Stimulated activated naive CD4-positive, alpha-beta T cell treated with Interleukin-2 at 50 U/mL for 16 hours (primary cell): ENCODE measurements around the gene SPPL3.
"Not testable (repeated sequence)": the region's sequence is repeated elsewhere in the genome, so short reads cannot be mapped to it uniquely, and the experiment has no call there.

Source experiments
- DNase-seq: peaks from one replicate; lab custom pipeline; 2025; lab: John Stamatoyannopoulos, UW

SPPL3 gene

DNA sequence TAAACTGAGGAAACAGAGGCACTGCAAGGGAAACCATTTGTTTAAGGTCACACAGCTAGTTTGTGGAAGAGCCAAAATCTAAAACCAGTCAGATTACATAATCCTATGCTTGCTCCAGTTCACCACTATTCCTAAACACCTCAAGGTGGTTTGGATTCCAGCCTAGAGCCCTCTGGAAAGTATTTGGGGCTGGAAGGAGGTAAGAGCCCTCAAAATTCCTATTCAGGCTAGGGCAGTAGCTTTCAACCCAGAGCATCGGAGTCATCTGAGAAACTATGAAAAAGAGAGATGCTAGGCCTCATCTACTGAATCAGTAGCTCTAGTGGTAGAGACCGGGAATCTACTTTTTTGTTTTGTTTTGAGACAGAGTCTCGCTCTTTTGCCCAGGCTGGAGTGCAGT lies 16.0 kb upstream of the SPPL3 start:
- no peak for DNase-seq

DNA sequence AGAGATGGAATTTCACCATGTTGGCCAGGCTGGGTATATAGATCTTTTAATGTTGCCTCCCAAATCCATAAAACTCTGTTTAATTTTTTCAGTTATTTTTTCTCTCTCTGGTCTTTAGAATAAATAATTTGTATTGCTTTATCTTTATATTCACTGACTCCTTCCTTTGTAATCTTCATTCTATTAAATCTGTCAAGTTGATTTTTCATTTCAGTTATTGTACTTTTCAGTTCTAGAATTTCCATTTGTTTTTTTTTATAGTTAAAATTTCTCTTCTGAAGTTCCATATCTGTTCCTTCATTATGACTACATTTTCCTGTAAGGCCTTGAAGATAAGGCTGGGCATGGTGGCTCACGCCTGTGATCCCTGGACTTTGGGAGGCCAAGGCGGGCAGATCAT lies 13.6 kb upstream of the SPPL3 start:
- no peak for DNase-seq

DNA sequence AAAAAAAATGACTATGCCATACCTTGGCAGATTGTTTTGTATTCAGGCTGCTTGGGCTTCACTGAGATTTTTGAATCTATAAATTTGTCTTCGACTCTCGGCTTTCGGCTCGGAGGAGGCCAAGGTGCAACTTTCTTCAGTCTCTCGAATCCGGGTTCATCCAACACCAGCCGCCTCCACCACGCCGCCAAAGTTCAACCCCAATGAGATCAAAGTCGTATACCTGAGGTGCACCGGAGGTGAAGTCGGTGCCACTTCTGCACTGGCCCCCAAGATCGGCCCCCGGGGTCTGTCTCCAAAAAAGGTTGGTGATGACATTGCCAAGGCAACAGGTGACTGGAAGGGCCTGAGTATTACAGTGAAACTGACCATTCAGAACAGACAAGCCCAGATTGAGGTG lies 12.4 kb upstream of the SPPL3 start:
- no peak for DNase-seq

DNA sequence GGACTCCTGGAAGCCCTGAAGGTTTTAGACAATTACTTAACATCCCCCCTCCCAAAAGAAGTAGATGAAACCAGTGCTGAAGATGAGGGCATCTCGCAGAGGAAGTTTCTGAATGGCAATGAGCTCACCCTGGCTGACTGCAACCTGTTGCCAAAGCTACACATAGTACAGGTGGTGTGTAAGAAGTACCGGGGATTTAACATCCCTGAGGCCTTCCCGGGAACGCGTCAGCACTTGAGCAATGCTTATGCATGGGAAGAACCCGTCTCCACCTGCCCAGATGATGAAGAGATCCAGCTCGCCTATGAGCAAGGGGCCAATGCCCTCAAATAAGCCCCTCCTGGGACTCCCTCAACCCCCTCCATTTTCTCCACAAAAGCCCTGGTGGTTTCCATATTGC lies 10.6 kb upstream of the SPPL3 start:
- DNase-seq, result no peak

DNA sequence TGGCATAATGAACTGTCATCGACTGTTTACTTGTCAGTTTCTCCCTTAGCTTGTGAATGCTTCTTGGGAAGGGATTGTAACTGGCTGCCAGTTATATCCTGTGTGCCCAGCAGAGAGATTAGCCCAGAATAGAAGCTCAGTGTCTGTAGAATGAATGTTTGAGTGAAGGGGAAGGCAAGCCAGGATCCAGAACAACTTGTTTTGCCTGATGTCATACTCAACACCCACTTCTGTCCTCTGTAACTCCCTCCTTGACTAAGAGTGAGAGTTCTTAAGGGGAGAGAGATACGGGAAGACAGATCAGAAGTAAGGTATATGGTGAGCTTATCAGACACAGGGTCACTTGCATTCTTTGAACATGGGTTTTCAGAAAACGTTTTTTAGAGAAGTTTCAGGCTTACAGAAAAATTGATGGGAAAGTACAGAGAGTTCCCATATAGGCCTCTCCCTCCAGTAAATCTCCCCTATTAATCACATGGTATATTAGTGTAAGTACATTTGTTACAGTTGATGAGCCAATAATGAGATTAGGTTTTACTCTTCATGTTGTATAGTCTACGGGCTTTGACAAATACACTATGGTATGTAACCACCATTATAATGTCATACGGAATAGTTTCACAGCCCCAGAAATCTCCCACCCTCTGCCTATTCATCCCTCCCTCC lies 5.6 kb upstream of the SPPL3 start:
- no peak for DNase-seq

DNA sequence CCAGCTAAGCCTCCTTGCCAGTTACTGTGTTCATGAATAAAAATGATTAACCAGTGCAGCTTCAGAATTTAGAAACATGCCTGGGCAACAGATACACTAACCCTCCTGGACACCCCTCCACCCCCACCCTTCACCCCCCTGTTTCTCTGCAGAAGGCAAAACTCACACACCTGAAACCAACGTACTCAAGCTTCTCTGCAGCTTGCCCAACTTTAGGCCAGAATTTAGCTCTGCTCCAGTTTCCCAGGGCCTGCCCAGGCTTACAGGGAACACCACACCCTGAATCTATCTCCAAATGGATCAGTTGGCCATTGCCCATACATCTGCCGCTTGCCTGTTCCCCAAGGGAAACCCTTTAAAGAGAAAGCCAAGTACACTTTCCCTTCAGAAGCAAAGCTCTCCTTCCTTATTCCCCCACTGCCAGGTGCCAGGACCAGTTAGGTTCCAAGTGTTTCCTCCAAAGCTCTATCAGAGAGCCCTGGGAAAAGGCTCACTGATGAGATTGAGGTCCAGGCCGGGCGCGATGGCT lies 1.8 kb upstream of the SPPL3 start:
- no peak for DNase-seq

DNA sequence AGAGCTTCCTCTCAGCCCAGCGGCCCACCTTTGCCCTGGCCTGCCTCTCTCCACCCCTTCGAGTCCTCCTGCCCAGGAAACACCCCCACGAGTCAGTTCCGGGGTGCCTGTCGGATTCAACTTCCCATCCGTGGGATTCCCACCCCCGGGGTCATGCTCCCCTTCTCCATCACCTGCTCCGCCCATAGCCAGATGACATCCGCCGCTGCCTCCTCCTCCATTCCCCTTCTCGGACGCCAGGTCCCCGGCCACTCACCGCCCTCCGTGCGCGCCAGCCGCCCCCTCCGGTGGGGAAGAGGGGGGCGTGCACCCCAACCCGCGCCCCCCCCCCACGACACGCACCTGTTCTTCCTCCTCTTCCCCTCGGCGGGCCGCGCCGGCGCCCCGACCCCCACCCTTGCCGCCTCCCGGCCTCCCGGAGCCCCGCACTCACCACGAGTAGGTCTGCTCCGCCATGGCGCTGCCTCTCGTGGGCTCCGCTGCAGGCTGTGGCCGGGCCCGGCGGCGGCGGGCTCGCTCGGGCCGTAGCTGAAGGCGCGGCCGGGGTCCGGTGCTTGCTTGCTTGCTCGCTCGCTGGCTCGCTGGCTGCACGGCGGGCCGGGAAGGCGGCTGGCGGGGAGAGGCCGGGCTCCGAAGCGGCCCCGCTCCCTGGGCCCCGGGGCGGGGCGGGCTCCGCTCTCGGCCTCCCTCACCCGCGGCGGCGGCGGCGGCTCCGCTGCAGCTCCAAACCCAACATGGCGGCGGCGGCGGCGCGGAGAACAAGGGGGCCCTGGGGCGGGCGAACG lies 554 bp downstream of the SPPL3 start:
- peak; percentile 79 for DNase-seq

DNA sequence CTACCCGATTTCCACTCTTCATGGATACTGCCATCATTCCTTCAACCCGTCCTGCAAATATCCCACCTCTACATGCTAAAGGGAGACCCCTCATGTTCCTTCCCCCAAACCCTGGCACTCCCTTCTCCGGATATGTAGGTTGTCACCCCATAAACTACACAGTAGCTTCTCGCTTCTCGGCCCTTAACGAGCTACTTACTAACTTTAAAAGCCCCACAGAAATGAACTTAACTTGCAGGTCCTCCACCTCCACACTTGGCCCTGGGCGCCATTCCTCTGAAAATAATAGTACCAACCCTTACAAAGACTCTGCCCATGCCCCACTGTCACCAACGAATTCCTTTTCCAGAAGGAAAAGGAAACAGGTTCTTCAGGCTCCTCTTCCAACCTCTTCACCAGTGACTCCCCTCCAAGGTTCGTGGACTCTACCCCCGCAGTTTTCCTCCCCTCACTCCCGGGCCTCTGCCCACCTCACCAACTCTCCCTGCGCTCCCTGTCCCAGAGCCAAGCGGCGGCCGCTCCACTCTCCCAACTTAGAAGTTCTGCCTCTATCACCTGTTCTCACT lies 1.2 kb downstream of the SPPL3 start:
- no peak for DNase-seq

DNA sequence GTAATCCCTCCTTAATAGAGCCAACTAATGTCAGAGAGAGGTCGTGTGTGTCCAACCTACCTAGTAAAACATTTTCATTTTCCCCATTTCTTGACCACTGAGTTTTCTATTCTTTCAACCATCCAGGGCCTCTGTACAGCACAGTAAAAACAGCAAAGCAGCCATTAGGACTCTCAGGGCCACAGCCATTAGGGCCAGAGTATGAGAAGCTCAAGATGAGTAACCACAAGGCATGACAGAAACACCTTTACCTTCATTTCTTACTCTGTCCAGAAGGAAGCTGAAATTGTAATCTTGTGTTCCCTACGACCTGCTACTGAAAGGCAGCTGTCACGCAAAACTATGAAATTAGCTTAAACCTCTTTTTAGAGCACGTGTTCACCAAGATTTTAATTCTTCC lies 2.3 kb downstream of the SPPL3 start:
- DNase-seq, result no peak

DNA sequence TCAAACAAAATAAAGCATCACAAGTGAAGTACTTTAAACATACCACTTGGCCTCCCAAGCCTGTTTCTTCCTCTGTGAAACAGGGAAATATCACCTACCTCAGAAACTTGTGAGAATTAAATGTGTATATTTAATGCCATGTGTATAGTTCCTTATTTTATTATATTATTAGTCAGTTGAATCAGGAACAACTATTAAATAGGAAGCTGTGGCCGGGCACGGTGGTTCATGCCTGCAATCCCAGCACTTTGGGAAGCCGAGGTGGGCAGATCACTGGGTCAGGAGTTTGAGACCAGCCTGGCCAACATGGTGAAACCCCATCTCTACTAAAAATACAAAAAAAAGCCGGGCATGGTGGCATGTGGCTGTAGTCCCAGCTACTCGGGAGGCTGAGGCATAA lies 3.1 kb downstream of the SPPL3 start:
- DNase-seq, result not testable (repeated sequence)

DNA sequence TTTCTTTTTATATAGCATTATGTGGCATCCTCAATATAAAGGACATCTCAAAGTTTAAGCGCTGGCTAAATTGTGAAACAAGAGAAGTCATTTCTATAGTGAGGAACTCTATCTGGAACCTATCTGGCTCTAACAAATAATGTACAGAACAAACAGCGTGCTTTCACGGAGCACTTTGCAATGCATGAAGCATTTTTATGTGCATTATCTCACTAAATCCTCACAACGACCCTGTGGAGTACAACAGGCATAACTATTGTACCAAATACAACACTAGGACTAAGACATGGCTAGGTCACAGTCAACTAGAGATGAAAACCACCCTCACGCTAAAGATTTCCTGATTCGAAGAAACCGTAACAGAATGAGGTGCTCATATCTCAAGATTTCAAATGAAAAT lies 8.6 kb downstream of the SPPL3 start:
- no peak for DNase-seq

DNA sequence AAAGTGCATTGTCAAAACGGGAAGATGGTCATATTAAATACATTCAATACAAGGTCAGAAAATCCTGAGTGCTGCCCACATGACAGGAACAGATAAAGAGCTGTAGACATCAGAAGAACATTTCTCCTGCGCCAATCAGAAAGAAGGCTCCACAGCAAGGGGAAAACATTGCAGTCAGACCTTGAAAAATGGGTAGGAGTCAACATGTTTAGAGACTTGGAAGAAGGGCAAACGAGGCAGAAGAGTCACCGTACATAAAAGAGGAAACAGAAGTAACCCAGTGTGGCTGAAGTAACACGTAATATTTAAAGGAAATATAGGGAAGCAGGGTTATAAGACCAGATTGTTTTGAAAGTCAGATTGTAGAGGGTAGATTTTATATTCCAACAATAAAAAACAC lies 11.9 kb downstream of the SPPL3 start:
- DNase-seq, result no peak

DNA sequence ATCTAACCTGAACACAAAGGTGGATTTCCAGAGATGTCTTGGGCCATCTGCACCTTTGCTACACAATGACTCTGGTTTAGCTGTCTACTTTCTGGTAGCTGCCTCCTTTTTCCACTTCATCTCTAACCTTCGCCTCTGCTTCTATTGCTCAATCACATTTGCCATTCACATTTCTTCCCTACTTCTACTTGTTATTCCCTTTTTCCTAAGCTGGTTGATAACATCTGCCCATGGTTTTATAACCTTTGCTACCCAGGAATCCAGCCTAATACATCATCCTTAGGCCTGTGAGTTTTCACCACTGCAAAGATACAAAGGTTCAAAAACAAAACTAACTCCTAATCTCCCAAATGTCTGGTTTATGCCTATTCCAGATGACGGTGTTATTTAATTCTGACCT lies 13.2 kb downstream of the SPPL3 start:
- no peak for DNase-seq

DNA sequence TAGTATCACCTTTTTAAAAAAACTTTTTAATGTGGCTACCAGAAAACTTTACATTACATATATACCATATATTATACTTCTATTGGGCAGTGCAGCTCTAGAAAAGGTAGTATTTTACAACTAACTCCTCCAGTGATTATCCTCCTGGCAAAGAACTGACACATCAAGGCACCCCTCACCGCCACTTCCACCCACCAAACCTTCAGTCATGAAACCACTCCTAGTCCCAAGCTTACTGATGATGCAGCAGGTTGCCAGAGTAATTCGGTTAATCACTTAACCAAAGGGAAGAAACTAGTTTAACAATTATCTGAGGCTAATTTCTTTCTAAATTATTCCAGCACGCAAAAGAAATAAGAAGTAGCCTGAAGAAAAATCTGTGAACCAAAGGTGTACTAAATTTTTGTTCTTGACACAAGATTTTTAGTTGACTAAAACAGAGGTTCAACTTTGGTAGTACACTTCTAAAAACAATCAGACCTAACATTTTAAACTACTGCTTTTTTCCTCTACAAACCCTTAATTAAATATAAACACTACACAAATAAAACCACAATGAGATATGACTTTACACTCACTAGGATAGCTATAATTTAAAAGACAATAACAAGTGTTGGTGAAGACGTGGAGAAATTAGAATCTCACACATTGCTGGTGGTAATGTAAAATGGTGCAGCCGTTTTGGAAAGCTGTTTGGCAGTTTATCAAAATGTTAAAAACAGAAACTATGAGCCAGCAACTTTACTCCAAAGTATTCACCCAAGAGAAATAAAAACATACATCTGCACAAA lies 16.7 kb downstream of the SPPL3 start:
- no peak for DNase-seq

DNA sequence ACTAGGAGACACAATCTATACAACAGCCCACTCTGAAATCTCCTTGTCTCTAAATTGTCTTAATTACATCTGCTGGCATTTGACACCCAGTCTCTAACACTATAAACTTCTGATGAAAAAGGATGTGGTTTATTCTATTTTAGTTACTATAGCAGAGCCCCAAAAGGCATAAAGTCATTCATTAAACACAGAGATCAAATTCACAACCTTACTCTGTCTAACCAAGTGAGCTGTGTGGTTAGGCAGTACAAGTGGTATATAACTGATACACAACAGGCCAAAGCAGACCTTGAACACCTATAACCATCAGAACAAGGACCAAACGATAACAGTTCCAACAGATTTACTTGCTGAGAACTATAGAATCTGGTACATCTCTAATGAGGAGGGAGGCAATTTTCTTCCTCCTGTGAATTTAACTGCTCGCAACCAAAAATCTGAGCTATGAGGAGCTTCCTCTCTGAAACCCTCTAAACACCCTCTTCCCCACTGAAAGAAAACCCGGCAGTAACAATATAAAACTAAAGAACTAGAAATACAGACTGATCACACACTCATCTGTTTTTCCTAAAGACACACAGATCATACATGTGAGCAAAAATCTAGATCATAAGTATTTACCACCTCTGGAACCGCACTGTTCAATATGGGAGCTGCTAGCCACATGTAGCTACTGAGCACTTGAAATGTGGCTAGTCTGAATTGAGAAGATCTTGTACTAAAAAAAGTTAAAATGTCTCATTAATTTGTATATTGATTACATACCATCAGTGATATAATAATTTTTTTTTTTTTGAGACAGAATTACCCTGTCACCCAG lies 17.7 kb downstream of the SPPL3 start:
- no peak for DNase-seq

DNA sequence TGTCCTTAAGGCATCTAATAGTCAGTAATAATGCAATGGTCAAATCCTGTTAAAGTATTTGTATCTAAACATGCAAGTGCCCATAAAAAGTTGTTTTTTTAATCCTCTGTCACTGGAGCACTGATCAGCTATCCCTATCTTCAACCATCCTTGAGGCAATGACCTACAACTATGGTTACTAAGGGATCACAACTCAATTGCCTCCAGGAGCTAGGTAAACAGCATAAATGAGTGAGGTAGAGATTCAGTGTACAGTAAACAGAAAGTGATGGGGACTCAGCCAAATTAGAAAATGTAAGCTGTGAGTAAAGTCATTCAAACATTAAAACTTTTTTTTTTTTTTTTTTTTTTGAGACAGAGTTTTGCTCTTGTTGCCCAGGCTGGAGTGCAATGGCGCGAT lies 18.6 kb downstream of the SPPL3 start:
- DNase-seq, result no peak

DNA sequence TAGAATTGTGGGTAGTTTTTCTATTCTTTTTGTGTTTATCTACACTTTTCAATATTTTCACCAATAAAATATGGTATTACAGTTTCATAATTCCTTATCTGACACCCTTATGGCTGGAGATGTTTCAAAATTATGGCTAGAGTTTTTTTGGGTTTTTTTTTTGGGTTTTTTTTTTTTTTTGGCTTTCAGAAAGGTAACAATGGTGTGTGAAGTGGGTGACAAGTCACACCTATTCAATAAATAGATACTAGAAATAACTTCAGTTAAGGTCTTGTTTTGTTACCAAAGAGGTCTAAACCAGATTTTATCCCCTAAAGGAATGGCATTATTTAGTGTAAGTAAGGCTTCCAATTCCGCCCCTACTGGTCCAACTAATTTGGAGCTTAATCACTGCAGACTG lies 19.5 kb downstream of the SPPL3 start:
- no peak for DNase-seq

DNA sequence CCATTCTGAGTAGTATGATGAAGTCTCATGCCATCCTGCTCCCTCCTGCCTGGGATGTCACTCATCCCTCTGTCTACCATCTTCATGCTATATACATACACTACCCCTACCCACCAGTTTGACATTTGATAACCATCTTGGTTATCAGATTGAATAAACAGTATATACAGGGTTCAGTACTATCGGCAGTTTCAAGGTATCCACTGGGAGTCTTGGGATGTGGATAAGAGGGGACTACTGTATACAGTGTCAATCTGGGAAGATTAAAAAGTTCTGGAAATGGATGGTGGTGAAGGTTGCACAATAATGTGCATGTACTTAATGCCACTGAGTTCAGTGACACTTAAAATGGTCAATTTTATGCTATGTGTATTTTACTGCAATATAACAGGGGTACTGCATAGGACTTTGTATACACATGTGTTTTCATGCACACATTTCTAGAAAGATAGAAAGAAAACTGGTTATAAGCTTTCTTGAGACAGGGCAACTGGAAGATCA lies 22.1 kb downstream of the SPPL3 start:
- no peak for DNase-seq

DNA sequence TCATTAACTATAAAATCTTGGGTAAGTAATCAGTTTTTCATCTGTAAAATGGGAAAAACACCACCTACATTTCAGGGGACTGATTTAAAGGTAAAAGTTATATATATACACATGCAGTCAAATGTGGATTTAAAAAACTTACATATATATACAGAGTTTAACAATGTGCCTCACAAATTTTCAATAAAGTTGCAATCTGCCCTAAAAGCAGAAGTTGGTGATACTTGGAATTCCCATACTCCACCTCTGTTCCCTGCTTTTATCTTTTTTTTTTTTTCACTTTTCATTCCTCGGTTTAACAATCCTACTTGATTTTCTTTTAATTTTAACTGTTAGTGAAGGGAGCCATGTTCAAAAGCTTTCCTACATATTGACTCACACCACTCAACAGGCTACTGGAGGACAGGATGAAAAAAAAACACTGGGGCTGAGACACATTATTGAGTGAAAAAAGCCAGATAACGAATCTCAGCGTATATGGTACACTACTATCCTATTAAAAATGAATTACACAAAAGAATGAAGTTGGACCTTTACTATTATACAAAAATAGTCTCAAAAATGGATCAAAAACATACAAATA lies 24.3 kb downstream of the SPPL3 start:
- DNase-seq, result no peak

DNA sequence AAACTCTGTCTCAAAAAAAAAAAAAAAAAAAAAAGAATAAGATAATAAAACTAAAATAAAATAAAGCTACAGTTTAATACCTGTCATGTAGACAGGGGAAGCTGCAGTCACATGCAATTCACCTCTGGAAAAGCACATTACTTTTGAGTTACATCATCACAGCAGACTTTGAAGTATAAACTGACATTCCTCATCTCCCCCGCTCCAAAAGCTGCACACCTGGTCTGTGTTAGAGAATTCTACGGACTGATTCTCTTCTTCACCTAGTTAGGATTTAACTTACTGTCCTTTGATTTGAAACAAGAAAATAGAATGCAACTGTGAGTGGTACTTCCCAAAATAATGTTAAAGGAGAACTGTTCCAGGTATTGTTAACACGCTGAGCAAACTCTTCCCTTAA lies 25.1 kb downstream of the SPPL3 start:
- no peak for DNase-seq
